ENCODE data around the gene TSPAN5. TPM values are rescaled to one million over a fixed set of nuclear protein-coding genes. Genes with fewer than 3 reads are reported as not detected.
A peak's percentile ranks its signal among the peaks of the same experiment; 100 is the strongest.

Gene TSPAN5
- total and polyA plus RNA-seq, 2 of the 4 experiments (the other 2 are of a cell fraction) = 64.8 to 79.6 TPM

- TF ChIP-seq, protein P1, sequence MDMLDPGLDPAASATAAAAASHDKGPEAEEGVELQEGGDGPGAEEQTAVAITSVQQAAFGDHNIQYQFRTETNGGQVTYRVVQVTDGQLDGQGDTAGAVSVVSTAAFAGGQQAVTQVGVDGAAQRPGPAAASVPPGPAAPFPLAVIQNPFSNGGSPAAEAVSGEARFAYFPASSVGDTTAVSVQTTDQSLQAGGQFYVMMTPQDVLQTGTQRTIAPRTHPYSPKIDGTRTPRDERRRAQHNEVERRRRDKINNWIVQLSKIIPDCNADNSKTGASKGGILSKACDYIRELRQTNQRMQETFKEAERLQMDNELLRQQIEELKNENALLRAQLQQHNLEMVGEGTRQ (IDR thresholded peaks at IDR 0.05; ENCODE audit: low read depth, low read length) = no peak
- TF ChIP-seq RFX5 (IDR thresholded peaks at IDR 0.05; ENCODE audit: low read depth, low read length) = no peak
- TF ChIP-seq CHD1 (IDR thresholded peaks at IDR 0.05; ENCODE audit: low read depth, low read length) = no peak
Measured at GRCh38 chr4:98522636-98523395, 135.6 kb downstream of the TSPAN5 start (continued).

DNA sequence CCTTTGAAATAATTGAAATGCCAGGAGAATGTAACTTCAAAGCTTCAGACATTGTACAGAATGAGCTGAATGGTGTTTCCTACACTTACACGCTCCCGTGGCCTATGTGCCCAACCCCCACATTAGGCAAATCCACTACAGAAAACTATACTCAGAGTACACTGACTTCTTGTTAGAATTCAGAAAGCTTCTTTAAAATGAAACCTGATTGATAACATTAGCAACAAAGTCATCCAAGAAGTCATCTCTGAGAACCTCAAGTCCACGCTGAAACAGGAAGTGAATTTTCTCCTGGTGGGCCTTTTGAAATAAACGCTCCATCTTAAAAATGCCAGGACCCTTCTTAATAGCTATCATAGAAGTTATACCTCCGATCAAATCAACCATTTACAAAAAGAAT lies 136.3 kb downstream of the TSPAN5 start:
- intact Hi-C loops (cut with micrococcal nuclease) (no loop called here), in situ Hi-C loops (cut with MboI; ENCODE audit: low sequenced_read_pairs) (no loop called here), dilution Hi-C loops (cut with HindIII; ENCODE audit: low sequenced_read_pairs, unreplicated experiment) (no loop called here)
- Histone ChIP-seq H3K4me1 (ENCODE audit: control insufficient read depth, insufficient read depth, low read length) (peaks cover 33% of the 10 kb centered on the region), H2BK5ac (ENCODE audit: low read depth, low read length, poor library complexity, severe bottlenecking) (peak overlapping the region; percentile 66), H3K36me3 (ENCODE audit: control insufficient read depth, insufficient read depth, low read length) (no peaks in the 10 kb centered on the region), H3K4ac (ENCODE audit: low read depth, low read length) (peak overlapping the region; percentile 71), H2BK20ac (ENCODE audit: low read depth, low read length) (peak overlapping the region; percentile 79), H3K14ac (replicated peaks; ENCODE audit: low read depth, low read length) (peak overlapping the region; percentile 68; the same call in 1 of the 2 replicates), H2AK9ac (replicated peaks; ENCODE audit: low read depth, low read length, poor library complexity) (no peak overlapping the region), H4K5ac (ENCODE audit: low read depth, low read length) (peak overlapping the region; percentile 68), H4K20me1 (ENCODE audit: insufficient read depth, low read length) (peaks cover 7% of the 10 kb centered on the region; the same call in 1 of the 2 replicates), H2AFZ (replicated peaks; ENCODE audit: low read length, poor library complexity) (no peak overlapping the region), H4K91ac (ENCODE audit: insufficient read depth, low read depth, low read length) (peak overlapping the region; percentile 72; the same call in 1 of the 2 replicates), H3K27ac (ENCODE audit: insufficient read depth, low read length) (peak overlapping the region; percentile 35; the same call in 1 of the 2 replicates), H3K4me2 (ENCODE audit: low read depth, low read length) (peak overlapping the region; percentile 83), H3K56ac (ENCODE audit: extremely low read depth, insufficient read depth, low read length) (no peak overlapping the region), H3K9ac (ENCODE audit: low read depth, low read length) (no peak overlapping the region), H2AK5ac (ENCODE audit: low read depth, low read length) (peak overlapping the region; percentile 84; the same call in 1 of the 2 replicates), H2BK120ac (ENCODE audit: low read depth, low read length) (peak overlapping the region; percentile 79; the same call in 1 of the 2 replicates), H3K9me3 (ENCODE audit: control insufficient read depth, insufficient read depth, low read length) (no peaks in the 10 kb centered on the region), H3K9me1 (ENCODE audit: insufficient read depth, low read length) (peaks cover 24% of the 10 kb centered on the region), H3K79me1 (ENCODE audit: low read depth in 1 of 2, low read length in 2 of 2) (peaks cover 39 to 73% of the 10 kb centered on the region in 2 experiments), H3K4me3 (ENCODE audit: insufficient read depth, low read depth, low read length) (no peak overlapping the region), H4K8ac (ENCODE audit: low read depth in 2 of 2, low read length in 2 of 2) (peak overlapping the region; percentile 46 to 73; a peak in 3 of 4 replicates), H3K18ac (ENCODE audit: low read depth, low read length) (peak overlapping the region; percentile 88), H2BK15ac (ENCODE audit: low read depth, low read length) (peak overlapping the region; percentile 80; the same call in 1 of the 3 replicates), H3K23ac (ENCODE audit: low read depth, low read length) (peak overlapping the region; percentile 57; the same call in 1 of the 2 replicates), H3K27me3 (ENCODE audit: control insufficient read depth, insufficient read depth, low read length) (no peaks in the 10 kb centered on the region)
- DNase-seq = no peak
- ATAC-seq (ENCODE audit: low read depth) = no peak
- POLR2A ChIA-PET (ENCODE audit: unreplicated experiment) = no interaction called here
- 52% methylated on average over 3 of the region's 5 CpGs; no CpG with 5 or more reads in 1 of the 2 experiments for WGBS, 2 experiments (ENCODE audit: extremely low coverage in 2 of 2, insufficient read length in 1 of 2)
- no TSS peak for BruUV-seq (replicated peaks)
- CTCF ChIA-PET = no interaction called here
- TF ChIP-seq MAFK (IDR thresholded peaks at IDR 0.05; ENCODE audit: low read depth, low read length) = no peak
- no peak for TF ChIP-seq RFX5 (IDR thresholded peaks at IDR 0.05; ENCODE audit: low read depth, low read length)
- TF ChIP-seq, protein P2, sequence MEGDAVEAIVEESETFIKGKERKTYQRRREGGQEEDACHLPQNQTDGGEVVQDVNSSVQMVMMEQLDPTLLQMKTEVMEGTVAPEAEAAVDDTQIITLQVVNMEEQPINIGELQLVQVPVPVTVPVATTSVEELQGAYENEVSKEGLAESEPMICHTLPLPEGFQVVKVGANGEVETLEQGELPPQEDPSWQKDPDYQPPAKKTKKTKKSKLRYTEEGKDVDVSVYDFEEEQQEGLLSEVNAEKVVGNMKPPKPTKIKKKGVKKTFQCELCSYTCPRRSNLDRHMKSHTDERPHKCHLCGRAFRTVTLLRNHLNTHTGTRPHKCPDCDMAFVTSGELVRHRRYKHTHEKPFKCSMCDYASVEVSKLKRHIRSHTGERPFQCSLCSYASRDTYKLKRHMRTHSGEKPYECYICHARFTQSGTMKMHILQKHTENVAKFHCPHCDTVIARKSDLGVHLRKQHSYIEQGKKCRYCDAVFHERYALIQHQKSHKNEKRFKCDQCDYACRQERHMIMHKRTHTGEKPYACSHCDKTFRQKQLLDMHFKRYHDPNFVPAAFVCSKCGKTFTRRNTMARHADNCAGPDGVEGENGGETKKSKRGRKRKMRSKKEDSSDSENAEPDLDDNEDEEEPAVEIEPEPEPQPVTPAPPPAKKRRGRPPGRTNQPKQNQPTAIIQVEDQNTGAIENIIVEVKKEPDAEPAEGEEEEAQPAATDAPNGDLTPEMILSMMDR (conservative IDR thresholded peaks at IDR 0.05; ENCODE audit: low read depth, low read length) = no peak
- TF ChIP-seq, protein P3, sequence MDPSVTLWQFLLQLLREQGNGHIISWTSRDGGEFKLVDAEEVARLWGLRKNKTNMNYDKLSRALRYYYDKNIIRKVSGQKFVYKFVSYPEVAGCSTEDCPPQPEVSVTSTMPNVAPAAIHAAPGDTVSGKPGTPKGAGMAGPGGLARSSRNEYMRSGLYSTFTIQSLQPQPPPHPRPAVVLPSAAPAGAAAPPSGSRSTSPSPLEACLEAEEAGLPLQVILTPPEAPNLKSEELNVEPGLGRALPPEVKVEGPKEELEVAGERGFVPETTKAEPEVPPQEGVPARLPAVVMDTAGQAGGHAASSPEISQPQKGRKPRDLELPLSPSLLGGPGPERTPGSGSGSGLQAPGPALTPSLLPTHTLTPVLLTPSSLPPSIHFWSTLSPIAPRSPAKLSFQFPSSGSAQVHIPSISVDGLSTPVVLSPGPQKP (IDR thresholded peaks at IDR 0.05; ENCODE audit: borderline replicate concordance, low read depth, low read length) = no peak
- TF ChIP-seq MXI1 (IDR thresholded peaks at IDR 0.05; ENCODE audit: borderline replicate concordance, low read depth, low read length) = no peak
- TF ChIP-seq, protein P1 (IDR thresholded peaks at IDR 0.05; ENCODE audit: low read depth, low read length) = no peak
- no peak for TF ChIP-seq BHLHE40 (IDR thresholded peaks at IDR 0.05; ENCODE audit: low read depth, low read length)
- no peak for TF ChIP-seq MAZ (IDR thresholded peaks at IDR 0.05; ENCODE audit: borderline replicate concordance, low read depth, low read length)

All from IMR-90 (cell line).